ENCODE data around the gene PXT1.
A peak's percentile ranks its signal among the peaks of the same experiment; 100 is the strongest.

PXT1 gene

DNA sequence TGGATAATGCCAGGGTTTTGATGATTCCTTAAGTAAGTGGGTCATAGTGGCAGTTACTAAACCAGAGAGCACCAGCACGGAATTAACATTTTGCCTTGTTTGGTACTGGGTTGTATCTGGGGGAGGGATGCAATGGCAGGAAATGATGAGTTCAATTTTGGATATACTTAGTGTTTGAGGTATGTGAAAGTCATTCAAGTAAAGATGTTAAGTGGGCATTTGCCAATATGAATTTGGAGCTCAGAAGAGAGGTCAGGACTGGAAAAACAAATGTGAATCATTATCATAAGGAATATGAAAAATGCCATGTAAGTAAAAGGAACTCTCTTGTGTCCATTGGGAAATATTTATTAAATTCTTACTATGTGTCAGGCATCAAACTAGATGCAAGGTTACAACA is 6.2 kb downstream of the PXT1 start:
- ChIA-PET CTCF (no interaction called here), POLR2A (no interaction called here)
- Histone ChIP-seq H3K4me3 (ENCODE audit: control insufficient read depth in 1 of 7, extremely low read depth in 1 of 7, insufficient read depth in 4 of 7, low read depth in 2 of 7, low read length in 6 of 7) (no peak overlapping the region), H3K27ac (ENCODE audit: insufficient read depth in 1 of 2, low read depth in 1 of 2, low read length in 2 of 2, poor library complexity in 1 of 2, severe bottlenecking in 2 of 2) (no peak overlapping the region), H3K9me3 (ENCODE audit: control extremely low read depth in 1 of 5, control insufficient read depth in 4 of 5, insufficient read depth in 2 of 5, low read depth in 1 of 5, low read length in 4 of 5) (no peaks in the 10 kb centered on the region), H3K27me3 (replicated peaks in 2 of 5; ENCODE audit: control insufficient read depth in 4 of 5, insufficient read depth in 5 of 5, low read length in 4 of 5) (no peaks in the 10 kb centered on the region), H3K36me3 (ENCODE audit: control insufficient read depth in 4 of 4, insufficient read depth in 4 of 4, low read length in 3 of 4) (no peaks in the 10 kb centered on the region), H3K4me1 (ENCODE audit: control extremely low read depth in 1 of 4, control insufficient read depth in 4 of 4, insufficient read depth in 4 of 4, low read length in 3 of 4) (peaks cover 2 to 10% (median 5%) of the 10 kb centered on the region in 4 experiments)
- WGBS (ENCODE audit: insufficient coverage): 100% methylated on average over 1 of the region's 1 CpG
- no peak for DNase-seq

DNA sequence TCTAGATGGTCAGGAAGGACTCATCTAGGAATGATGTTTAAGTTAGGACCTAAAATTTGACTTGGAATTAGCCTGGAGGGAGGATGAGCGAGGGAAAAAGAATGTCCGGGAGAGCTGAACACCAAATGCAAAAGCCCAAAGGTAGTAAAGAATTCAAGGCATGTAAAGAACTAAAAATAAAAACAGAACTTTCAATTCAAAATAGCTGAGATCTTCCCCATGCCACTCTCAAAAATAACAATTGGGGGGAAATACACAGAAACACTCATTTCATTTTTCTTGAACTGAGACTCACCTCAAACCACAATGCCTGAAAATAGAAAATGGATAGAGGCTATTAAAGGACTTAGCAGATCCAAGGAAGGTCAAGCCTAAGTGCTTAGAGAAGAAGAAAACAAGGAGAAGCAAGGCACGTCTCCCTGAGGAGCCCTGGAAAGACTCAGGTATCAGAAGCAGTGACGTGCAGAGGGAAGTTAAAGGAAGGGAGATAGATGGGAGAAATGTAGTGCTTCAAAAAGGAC is 10.4 kb downstream of the PXT1 start:
- CTCF ChIA-PET: interaction anchor here (1.1 to 1.3 kb wide), 2 partner anchors 18 to 38 kb away, joined by 3 read pairs; no protein-coding TSS in a partner anchor
- no peak for DNase-seq
- POLR2A ChIA-PET: no interaction called here
- Histone ChIP-seq H3K9me3 (ENCODE audit: control extremely low read depth in 1 of 5, control insufficient read depth in 4 of 5, insufficient read depth in 2 of 5, low read depth in 1 of 5, low read length in 4 of 5) (no peaks in the 10 kb centered on the region), H3K36me3 (ENCODE audit: control insufficient read depth in 4 of 4, insufficient read depth in 4 of 4, low read length in 3 of 4) (no peaks in the 10 kb centered on the region), H3K27me3 (replicated peaks in 2 of 5; ENCODE audit: control insufficient read depth in 4 of 5, insufficient read depth in 5 of 5, low read length in 4 of 5) (no peaks in the 10 kb centered on the region), H3K4me1 (ENCODE audit: control extremely low read depth in 1 of 4, control insufficient read depth in 4 of 4, insufficient read depth in 4 of 4, low read length in 3 of 4) (no peaks in the 10 kb centered on the region), H3K4me3 (ENCODE audit: control insufficient read depth in 1 of 7, extremely low read depth in 1 of 7, insufficient read depth in 4 of 7, low read depth in 2 of 7, low read length in 6 of 7) (no peak overlapping the region), H3K27ac (ENCODE audit: insufficient read depth in 1 of 2, low read depth in 1 of 2, low read length in 2 of 2, poor library complexity in 1 of 2, severe bottlenecking in 2 of 2) (no peak overlapping the region)
- WGBS (ENCODE audit: insufficient coverage): 90% methylated on average over 2 of the region's 4 CpGs

DNA sequence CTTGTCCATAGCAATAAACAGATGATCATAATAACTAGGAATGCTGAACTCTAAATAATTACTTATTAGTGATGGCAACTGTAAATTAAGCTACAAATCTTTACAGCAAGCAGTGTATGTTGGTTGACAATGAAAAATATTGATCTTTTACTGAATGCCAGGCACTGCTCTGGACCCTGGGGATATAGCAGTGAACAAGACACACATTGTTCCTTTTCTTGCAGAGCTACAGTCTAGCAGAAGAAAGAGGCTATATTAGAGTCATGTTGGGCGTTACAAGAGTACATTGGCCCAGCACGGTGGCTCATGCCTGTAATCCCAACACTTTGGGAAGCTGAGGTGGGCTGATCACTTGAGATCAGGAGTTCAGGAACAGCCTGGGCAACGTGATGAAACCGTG is 11.5 kb downstream of the PXT1 start:
- DNase-seq: no peak
- H3K4me1 ChIP-seq (ENCODE audit: control extremely low read depth in 1 of 4, control insufficient read depth in 4 of 4, insufficient read depth in 4 of 4, low read length in 3 of 4): no peaks in the 10 kb centered on the region
- H3K27me3 ChIP-seq (replicated peaks in 2 of 5; ENCODE audit: control insufficient read depth in 4 of 5, insufficient read depth in 5 of 5, low read length in 4 of 5): no peaks in the 10 kb centered on the region
- H3K36me3 ChIP-seq (ENCODE audit: control insufficient read depth in 4 of 4, insufficient read depth in 4 of 4, low read length in 3 of 4): no peaks in the 10 kb centered on the region
- ChIA-PET CTCF (interaction anchor here (1.0 to 2.7 kb wide), 4 partner anchors 13 to 155 kb away, joined by 3 to 13 read pairs (median 4); partner anchors contain the start of genes KCTD20 and PXT1), POLR2A (no interaction called here)
- no peak overlapping the region for H3K27ac ChIP-seq (ENCODE audit: insufficient read depth in 1 of 2, low read depth in 1 of 2, low read length in 2 of 2, poor library complexity in 1 of 2, severe bottlenecking in 2 of 2)
- H3K4me3 ChIP-seq (ENCODE audit: control insufficient read depth in 1 of 7, extremely low read depth in 1 of 7, insufficient read depth in 4 of 7, low read depth in 2 of 7, low read length in 6 of 7): no peak overlapping the region
- 100% methylated on average over 2 of the region's 4 CpGs for WGBS (ENCODE audit: insufficient coverage)
- no peaks in the 10 kb centered on the region for H3K9me3 ChIP-seq (ENCODE audit: control extremely low read depth in 1 of 5, control insufficient read depth in 4 of 5, insufficient read depth in 2 of 5, low read depth in 1 of 5, low read length in 4 of 5)

DNA sequence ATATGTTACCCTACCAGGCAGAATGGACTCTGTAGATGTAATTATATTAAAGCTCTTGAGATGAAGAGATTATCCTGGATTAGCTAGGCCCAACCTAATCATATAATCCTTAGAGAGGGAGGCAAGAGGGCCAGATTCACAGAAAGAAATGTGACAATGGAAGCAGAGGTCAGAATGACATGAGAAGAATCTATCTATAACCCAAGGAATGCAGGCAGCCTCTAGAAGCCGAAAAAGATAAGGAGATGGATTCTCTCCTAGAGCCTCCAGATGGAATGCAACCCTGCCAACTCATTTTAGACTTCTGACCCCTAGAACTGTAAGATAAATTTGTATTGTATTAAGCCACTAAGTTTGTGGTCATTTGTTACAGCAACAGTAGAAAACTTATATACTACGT is 12.3 kb downstream of the PXT1 start:
- Histone ChIP-seq H3K27me3 (replicated peaks in 2 of 5; ENCODE audit: control insufficient read depth in 4 of 5, insufficient read depth in 5 of 5, low read length in 4 of 5) (no peaks in the 10 kb centered on the region), H3K9me3 (ENCODE audit: control extremely low read depth in 1 of 5, control insufficient read depth in 4 of 5, insufficient read depth in 2 of 5, low read depth in 1 of 5, low read length in 4 of 5) (no peaks in the 10 kb centered on the region), H3K4me3 (ENCODE audit: control insufficient read depth in 1 of 7, extremely low read depth in 1 of 7, insufficient read depth in 4 of 7, low read depth in 2 of 7, low read length in 6 of 7) (no peak overlapping the region), H3K36me3 (ENCODE audit: control insufficient read depth in 4 of 4, insufficient read depth in 4 of 4, low read length in 3 of 4) (no peaks in the 10 kb centered on the region), H3K4me1 (ENCODE audit: control extremely low read depth in 1 of 4, control insufficient read depth in 4 of 4, insufficient read depth in 4 of 4, low read length in 3 of 4) (no peaks in the 10 kb centered on the region), H3K27ac (ENCODE audit: insufficient read depth in 1 of 2, low read depth in 1 of 2, low read length in 2 of 2, poor library complexity in 1 of 2, severe bottlenecking in 2 of 2) (no peak overlapping the region)
- no CpG with 5 or more reads among the region's 2 CpGs for WGBS (ENCODE audit: insufficient coverage)
- DNase-seq: no peak
- POLR2A ChIA-PET: interaction anchor here (0.6 kb wide), 1 partner anchor 209 kb away, joined by 4 read pairs; no protein-coding TSS in a partner anchor
- CTCF ChIA-PET: interaction anchor here (0.6 to 2.7 kb wide), 6 partner anchors 11 to 1440 kb away, joined by 3 to 13 read pairs (median 4); partner anchors contain the start of genes KCTD20 and PXT1

DNA sequence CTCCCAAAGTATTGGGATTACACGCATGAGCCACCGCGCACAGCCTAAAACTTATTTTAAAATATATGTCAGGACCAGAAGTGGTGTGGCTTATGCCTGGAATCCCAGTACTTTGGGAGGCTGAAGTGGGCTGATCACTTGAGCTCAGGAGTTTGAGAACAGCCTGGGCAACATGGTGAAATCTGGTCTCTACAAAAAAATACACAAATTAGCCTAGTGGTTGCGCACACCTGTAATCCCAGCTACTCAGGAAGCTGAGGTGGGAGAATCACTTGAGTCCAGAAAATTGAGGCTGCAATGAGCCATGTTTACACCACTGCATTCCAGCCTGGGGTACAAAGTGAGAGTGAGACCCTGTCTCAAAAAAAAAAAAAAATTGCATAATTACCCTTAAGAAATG is 13.7 kb downstream of the PXT1 start:
- ChIA-PET POLR2A (no interaction called here), CTCF (interaction anchor here (1.0 to 2.7 kb wide), 5 partner anchors 10 to 116 kb away, joined by 3 to 13 read pairs (median 3); partner anchors contain the start of genes KCTD20 and PXT1)
- DNase-seq: peak in 2 of 3 donors; percentile 11 to 24
- WGBS (ENCODE audit: insufficient coverage): 80% methylated on average over 2 of the region's 4 CpGs
- peaks cover 0 to 2% (median under 1%) of the 10 kb centered on the region in 4 experiments for H3K4me1 ChIP-seq (ENCODE audit: control extremely low read depth in 1 of 4, control insufficient read depth in 4 of 4, insufficient read depth in 4 of 4, low read length in 3 of 4)
- H3K36me3 ChIP-seq (ENCODE audit: control insufficient read depth in 4 of 4, insufficient read depth in 4 of 4, low read length in 3 of 4): no peaks in the 10 kb centered on the region
- H3K4me3 ChIP-seq (ENCODE audit: control insufficient read depth in 1 of 7, extremely low read depth in 1 of 7, insufficient read depth in 4 of 7, low read depth in 2 of 7, low read length in 6 of 7): no peak overlapping the region
- no peaks in the 10 kb centered on the region for H3K27me3 ChIP-seq (replicated peaks in 2 of 5; ENCODE audit: control insufficient read depth in 4 of 5, insufficient read depth in 5 of 5, low read length in 4 of 5)
- no peaks in the 10 kb centered on the region for H3K9me3 ChIP-seq (ENCODE audit: control extremely low read depth in 1 of 5, control insufficient read depth in 4 of 5, insufficient read depth in 2 of 5, low read depth in 1 of 5, low read length in 4 of 5)
- no peak overlapping the region for H3K27ac ChIP-seq (ENCODE audit: insufficient read depth in 1 of 2, low read depth in 1 of 2, low read length in 2 of 2, poor library complexity in 1 of 2, severe bottlenecking in 2 of 2)

DNA sequence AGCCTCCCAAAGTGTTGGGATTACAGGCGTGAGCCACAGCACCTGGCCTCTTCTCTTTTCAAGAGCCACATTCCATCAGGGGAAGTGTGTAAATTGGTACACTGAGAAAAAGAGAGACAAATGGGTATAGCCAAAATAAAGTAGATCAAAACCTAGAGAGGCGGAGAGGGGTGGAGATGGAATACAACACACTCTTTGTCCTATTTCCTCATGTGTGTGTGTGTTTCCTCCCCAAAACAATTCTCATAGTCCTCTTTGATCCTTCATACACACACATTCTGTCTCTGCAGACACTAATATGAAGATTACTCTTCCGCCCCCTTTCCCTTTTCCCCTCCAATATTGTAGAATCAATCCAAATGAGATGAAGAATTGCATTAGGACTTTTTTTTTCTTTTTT is 16.0 kb downstream of the PXT1 start:
- H3K36me3 ChIP-seq (ENCODE audit: control insufficient read depth in 4 of 4, insufficient read depth in 4 of 4, low read length in 3 of 4): no peaks in the 10 kb centered on the region
- H3K9me3 ChIP-seq (ENCODE audit: control extremely low read depth in 1 of 5, control insufficient read depth in 4 of 5, insufficient read depth in 2 of 5, low read depth in 1 of 5, low read length in 4 of 5): no peaks in the 10 kb centered on the region
- CTCF ChIA-PET: no interaction called here
- peaks cover 10 to 15% (median 12%) of the 10 kb centered on the region in 4 experiments for H3K4me1 ChIP-seq (ENCODE audit: control extremely low read depth in 1 of 4, control insufficient read depth in 4 of 4, insufficient read depth in 4 of 4, low read length in 3 of 4)
- H3K27me3 ChIP-seq (replicated peaks in 2 of 5; ENCODE audit: control insufficient read depth in 4 of 5, insufficient read depth in 5 of 5, low read length in 4 of 5): no peaks in the 10 kb centered on the region
- no peak overlapping the region for H3K27ac ChIP-seq (ENCODE audit: insufficient read depth in 1 of 2, low read depth in 1 of 2, low read length in 2 of 2, poor library complexity in 1 of 2, severe bottlenecking in 2 of 2)
- no peak overlapping the region for H3K4me3 ChIP-seq (ENCODE audit: control insufficient read depth in 1 of 7, extremely low read depth in 1 of 7, insufficient read depth in 4 of 7, low read depth in 2 of 7, low read length in 6 of 7)
- 100% methylated on average over 1 of the region's 3 CpGs for WGBS (ENCODE audit: insufficient coverage)
- POLR2A ChIA-PET: no interaction called here
- DNase-seq: no peak

DNA sequence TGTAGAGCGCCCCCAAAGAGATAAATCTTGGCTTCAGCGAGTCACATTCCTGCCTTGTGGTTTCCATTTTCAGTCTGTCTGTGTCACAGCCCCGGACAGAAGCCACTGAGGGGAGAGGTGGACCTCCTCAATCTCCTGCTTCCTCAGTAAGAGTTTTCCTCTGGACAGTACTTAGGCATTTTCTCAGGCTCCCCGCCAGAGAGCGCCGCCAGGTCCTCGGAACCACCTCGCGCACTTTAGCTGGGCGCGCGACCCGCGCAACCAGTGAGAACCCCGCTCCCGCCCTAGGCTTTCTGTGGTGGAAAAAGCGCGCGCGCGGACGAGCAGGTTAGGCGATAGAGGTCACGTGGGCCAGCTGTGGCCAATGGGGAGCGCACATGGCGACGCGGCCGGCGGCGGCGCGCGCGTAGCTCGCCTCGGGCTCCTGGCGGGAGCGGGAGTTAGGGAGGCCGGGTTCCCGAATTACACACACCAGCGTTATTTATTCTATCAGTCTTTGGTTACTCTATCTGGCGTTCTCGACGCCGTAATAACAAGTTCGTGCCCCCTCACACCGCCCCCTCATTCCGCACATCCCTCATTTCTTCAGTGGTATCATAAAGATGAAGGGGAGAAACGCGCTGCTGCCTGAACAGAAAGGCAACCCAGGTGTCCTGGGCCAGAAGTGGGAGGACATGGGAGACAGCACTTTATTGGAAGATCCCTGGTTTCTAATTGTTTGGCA is 19.4 kb downstream of the PXT1 start:
- H3K36me3 ChIP-seq (ENCODE audit: control insufficient read depth in 4 of 4, insufficient read depth in 4 of 4, low read length in 3 of 4): no peaks in the 10 kb centered on the region
- H3K4me1 ChIP-seq (ENCODE audit: control extremely low read depth in 1 of 4, control insufficient read depth in 4 of 4, insufficient read depth in 4 of 4, low read length in 3 of 4): peaks cover 10 to 16% (median 13%) of the 10 kb centered on the region in 4 experiments
- H3K4me3 ChIP-seq (ENCODE audit: control insufficient read depth in 1 of 7, extremely low read depth in 1 of 7, insufficient read depth in 4 of 7, low read depth in 2 of 7, low read length in 6 of 7): peak overlapping the region; percentile 65 to 89 (median 73)
- DNase-seq: peak; percentile 98
- no peaks in the 10 kb centered on the region for H3K27me3 ChIP-seq (replicated peaks in 2 of 5; ENCODE audit: control insufficient read depth in 4 of 5, insufficient read depth in 5 of 5, low read length in 4 of 5)
- under 1% methylated on average over 32 of the region's 51 CpGs for WGBS (ENCODE audit: insufficient coverage)
- ChIA-PET POLR2A (no interaction called here), CTCF (interaction anchor here (0.7 to 3.4 kb wide), 7 partner anchors 14 to 156 kb away, joined by 3 to 15 read pairs (median 4); partner anchors contain the start of gene KCTD20)
- peak overlapping the region; percentile 61 to 82 for H3K27ac ChIP-seq (ENCODE audit: insufficient read depth in 1 of 2, low read depth in 1 of 2, low read length in 2 of 2, poor library complexity in 1 of 2, severe bottlenecking in 2 of 2)
- no peaks in the 10 kb centered on the region for H3K9me3 ChIP-seq (ENCODE audit: control extremely low read depth in 1 of 5, control insufficient read depth in 4 of 5, insufficient read depth in 2 of 5, low read depth in 1 of 5, low read length in 4 of 5)
